ENCODE measurements around the gene LPCAT3.

- TF ChIP-seq CTCF (IDR thresholded peaks at IDR 0.05), result no peak
- TF ChIP-seq POLR2A (IDR thresholded peaks at IDR 0.05), result no peak
These were observed 16.2 kb downstream of the LPCAT3 start for GRCh38 chr12:7001921-7002591.
